Fibroblast of pulmonary artery (primary cell): Measurements from ENCODE around the gene KRT3.

ENCODE experiments used
- DNase-seq: peaks from one replicate; pipeline ENCODE4 v3.0.0-alpha.2; 2010; ENCODE audit warnings: low read depth
- H3K4me3 ChIP-seq: replicated peaks from 2 replicates; pipeline ENCODE4 v1.5.1; 2011; ENCODE audit warnings: low read depth, mild to moderate bottlenecking, control low read depth, low read length, moderate library complexity
- CTCF ChIP-seq: IDR thresholded peaks from 2 replicates; pipeline ENCODE4 v1.5.1; 2011; ENCODE audit warnings: mild to moderate bottlenecking, control low read depth, low read length, inconsistent platforms; ENCODE audit errors: missing control alignments

KRT3 gene

GRCh38 chr12:52769946-52770345 lies 26.0 kb downstream of the KRT3 start:
- no peak for DNase-seq

GRCh38 chr12:52769354-52769753 lies 26.6 kb downstream of the KRT3 start:
- H3K4me3 ChIP-seq, result no peak overlapping the region
- DNase-seq, result no peak
- no peak for TF ChIP-seq CTCF

More at GRCh38 chr12:52769946-52770345, 26.0 kb downstream of the KRT3 start:
- no peak for TF ChIP-seq CTCF
- H3K4me3 ChIP-seq, result no peak overlapping the region

GRCh38 chr12:52768479-52769200 lies 27.3 kb downstream of the KRT3 start:
- no peak for DNase-seq
- TF ChIP-seq CTCF, result no peak
- H3K4me3 ChIP-seq, result no peak overlapping the region

- no peak for DNase-seq
- H3K4me3 ChIP-seq, result no peak overlapping the region
- TF ChIP-seq CTCF, result no peak
These were observed 28.5 kb downstream of the KRT3 start for GRCh38 chr12:52767427-52767826.

- H3K4me3 ChIP-seq, result no peak overlapping the region
- no peak for TF ChIP-seq CTCF
- no peak for DNase-seq
These were observed 28.9 kb downstream of the KRT3 start for GRCh38 chr12:52767020-52767379.

GRCh38 chr12:52766351-52767019 lies 29.4 kb downstream of the KRT3 start:
- TF ChIP-seq CTCF, result no peak
- no peak overlapping the region for H3K4me3 ChIP-seq
- DNase-seq, result no peak
